BLaER1 treated with 17β-estradiol and CSF1 and Interleukin-3, amounts not matched to agents 10 nM and 100 nM (cell line): Measurements from ENCODE around the gene TPCN2.

ENCODE experiments used
- H3K27ac ChIP-seq, 11 experiments: shearing (Covaris generic); formaldehyde crosslinking; 2 replicates each; pipeline ENCODE4 v1.8.1; 2022
- H3K27me3 ChIP-seq, 11 experiments: shearing (Covaris generic); formaldehyde crosslinking; 2 replicates each; pipeline ENCODE4 v1.8.1; 2022
- H3K36me3 ChIP-seq, 11 experiments: shearing (Covaris generic); formaldehyde crosslinking; 2 replicates each; pipeline ENCODE4 v1.8.1; 2022
- H3K4me1 ChIP-seq, 10 experiments: shearing (Covaris generic); formaldehyde crosslinking; 2 replicates each; pipeline ENCODE4 v1.8.1; 2022
- H3K4me2 ChIP-seq, 11 experiments: shearing (Covaris generic); formaldehyde crosslinking; 2 replicates each; pipeline ENCODE4 v1.8.1; 2022
- H3K4me3 ChIP-seq, 10 experiments: shearing (Covaris generic); formaldehyde crosslinking; 2 replicates each; pipeline ENCODE4 v1.8.1; 2022
- H3K9ac ChIP-seq, 11 experiments: shearing (Covaris generic); formaldehyde crosslinking; 2 replicates each; pipeline ENCODE4 v1.8.1; 2022
- H3K9me3 ChIP-seq, 11 experiments: shearing (Covaris generic); formaldehyde crosslinking; replicated peaks in 1 of 11; 2 replicates each; pipeline ENCODE4 v1.8.1; 2022
- H4K20me1 ChIP-seq, 11 experiments: shearing (Covaris generic); formaldehyde crosslinking; 2 replicates each; pipeline ENCODE4 v1.8.1; 2022
- Cebpa-rat ChIP-seq, 11 experiments: shearing (Covaris generic); IDR thresholded peaks; 2 replicates each; pipeline ENCODE4 v1.8.1; 2022

The TPCN2 gene

DNA sequence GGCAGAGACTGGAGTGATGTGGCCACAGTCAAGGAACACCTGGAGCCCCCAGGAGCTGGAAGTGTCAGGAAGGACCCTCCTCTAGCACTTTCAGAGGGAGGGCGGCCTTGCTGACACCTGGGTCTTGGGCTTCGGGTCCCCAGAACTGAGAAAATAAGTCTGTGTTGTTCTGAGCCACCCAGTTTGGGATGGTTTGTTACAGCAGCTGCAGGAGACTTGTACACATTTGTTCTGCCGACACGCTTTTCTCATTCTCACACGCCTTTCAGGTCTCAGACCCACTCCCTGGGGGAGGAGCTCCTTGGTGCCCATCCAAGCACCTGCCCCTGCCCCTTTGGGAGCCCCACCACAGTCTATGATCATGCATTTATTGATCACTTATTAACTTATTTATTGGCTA lies 59.8 kb downstream of the TPCN2 start:
- no peak overlapping the region for H3K4me2 ChIP-seq
- no peak for TF ChIP-seq Cebpa-rat (IDR thresholded peaks at IDR 0.05)
- peaks cover 10 to 22% (median 18%) of the 10 kb centered on the region in 10 experiments; a peak in 18 of 20 replicates for H3K4me1 ChIP-seq
- H3K4me3 ChIP-seq = no peak overlapping the region
- peaks cover 0 to 23% (median 12%) of the 10 kb centered on the region in 11 experiments; a peak in 15 of 22 replicates for H3K9me3 ChIP-seq
- peaks cover 0 to 32% (median 8%) of the 10 kb centered on the region in 11 experiments; a peak in 10 of 22 replicates for H4K20me1 ChIP-seq
- no peaks in the 10 kb centered on the region; a peak in 1 of 22 replicates for H3K36me3 ChIP-seq
- peaks cover 4 to 25% (median 17%) of the 10 kb centered on the region in 11 experiments; a peak in 11 of 22 replicates for H3K27me3 ChIP-seq
- H3K27ac ChIP-seq = no peak overlapping the region
- H3K9ac ChIP-seq = no peak overlapping the region

DNA sequence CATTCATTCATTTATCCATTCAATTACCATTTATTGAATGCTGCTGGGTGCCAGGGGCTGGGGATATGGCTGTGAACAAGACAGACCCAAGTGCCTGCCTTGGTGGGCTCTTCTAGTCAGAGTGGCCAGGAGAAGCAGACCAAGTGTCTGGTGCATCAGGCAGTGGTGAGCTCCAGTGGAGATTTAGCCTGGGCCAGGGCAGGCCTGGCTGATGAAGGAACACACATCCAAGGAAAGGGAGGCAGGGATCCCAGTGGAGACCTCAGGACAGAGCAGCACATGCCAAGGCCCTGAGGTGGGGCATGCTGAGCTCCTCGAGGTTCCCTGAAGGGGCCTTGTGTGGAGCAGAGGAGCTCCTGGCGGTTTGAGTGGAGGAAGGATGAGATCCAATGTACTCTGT lies 60.4 kb downstream of the TPCN2 start:
- Histone ChIP-seq H3K4me1 (peaks cover 10 to 22% (median 18%) of the 10 kb centered on the region in 10 experiments; a peak in 18 of 20 replicates), H4K20me1 (peaks cover 0 to 32% (median 7%) of the 10 kb centered on the region in 11 experiments; a peak in 10 of 22 replicates), H3K9me3 (peaks cover 0 to 23% (median 12%) of the 10 kb centered on the region in 11 experiments; a peak in 15 of 22 replicates), H3K4me2 (no peak overlapping the region), H3K36me3 (no peaks in the 10 kb centered on the region; a peak in 1 of 22 replicates), H3K27ac (no peak overlapping the region), H3K9ac (no peak overlapping the region), H3K4me3 (no peak overlapping the region), H3K27me3 (peaks cover 4 to 23% (median 15%) of the 10 kb centered on the region in 11 experiments; a peak in 11 of 22 replicates)
- no peak for TF ChIP-seq Cebpa-rat (IDR thresholded peaks at IDR 0.05)

DNA sequence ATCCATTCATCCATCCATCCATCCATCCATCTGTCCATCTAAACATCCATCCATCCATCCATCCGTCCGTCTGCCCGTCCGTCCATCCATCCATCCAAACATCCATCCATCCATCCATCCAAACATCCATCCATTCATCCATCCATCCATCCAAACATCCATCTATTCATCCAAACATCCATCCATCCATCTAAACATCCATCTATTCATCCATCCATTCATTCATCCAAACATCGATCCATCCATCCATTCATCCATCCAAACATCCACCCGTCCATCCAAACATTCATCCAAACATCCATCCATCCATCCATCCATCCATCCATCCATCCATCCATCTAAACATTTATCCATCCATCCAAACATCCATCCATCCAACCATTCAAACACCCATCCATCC lies 61.7 kb downstream of the TPCN2 start:
- H3K27me3 ChIP-seq = peaks cover 0 to 9% (median 4%) of the 10 kb centered on the region in 11 experiments; a peak in 9 of 22 replicates
- peaks cover 0 to 23% (median 12%) of the 10 kb centered on the region in 11 experiments; a peak in 15 of 22 replicates for H3K9me3 ChIP-seq
- no peaks in the 10 kb centered on the region; a peak in 1 of 22 replicates for H3K36me3 ChIP-seq
- H3K4me2 ChIP-seq = no peak overlapping the region
- H3K4me1 ChIP-seq = peaks cover 10 to 18% (median 16%) of the 10 kb centered on the region in 10 experiments; a peak in 18 of 20 replicates
- H4K20me1 ChIP-seq = peaks cover 0 to 32% (median 0%) of the 10 kb centered on the region in 11 experiments; a peak in 8 of 22 replicates
- no peak for TF ChIP-seq Cebpa-rat (IDR thresholded peaks at IDR 0.05)
- H3K27ac ChIP-seq = no peak overlapping the region
- no peak overlapping the region for H3K4me3 ChIP-seq
- no peak overlapping the region for H3K9ac ChIP-seq

DNA sequence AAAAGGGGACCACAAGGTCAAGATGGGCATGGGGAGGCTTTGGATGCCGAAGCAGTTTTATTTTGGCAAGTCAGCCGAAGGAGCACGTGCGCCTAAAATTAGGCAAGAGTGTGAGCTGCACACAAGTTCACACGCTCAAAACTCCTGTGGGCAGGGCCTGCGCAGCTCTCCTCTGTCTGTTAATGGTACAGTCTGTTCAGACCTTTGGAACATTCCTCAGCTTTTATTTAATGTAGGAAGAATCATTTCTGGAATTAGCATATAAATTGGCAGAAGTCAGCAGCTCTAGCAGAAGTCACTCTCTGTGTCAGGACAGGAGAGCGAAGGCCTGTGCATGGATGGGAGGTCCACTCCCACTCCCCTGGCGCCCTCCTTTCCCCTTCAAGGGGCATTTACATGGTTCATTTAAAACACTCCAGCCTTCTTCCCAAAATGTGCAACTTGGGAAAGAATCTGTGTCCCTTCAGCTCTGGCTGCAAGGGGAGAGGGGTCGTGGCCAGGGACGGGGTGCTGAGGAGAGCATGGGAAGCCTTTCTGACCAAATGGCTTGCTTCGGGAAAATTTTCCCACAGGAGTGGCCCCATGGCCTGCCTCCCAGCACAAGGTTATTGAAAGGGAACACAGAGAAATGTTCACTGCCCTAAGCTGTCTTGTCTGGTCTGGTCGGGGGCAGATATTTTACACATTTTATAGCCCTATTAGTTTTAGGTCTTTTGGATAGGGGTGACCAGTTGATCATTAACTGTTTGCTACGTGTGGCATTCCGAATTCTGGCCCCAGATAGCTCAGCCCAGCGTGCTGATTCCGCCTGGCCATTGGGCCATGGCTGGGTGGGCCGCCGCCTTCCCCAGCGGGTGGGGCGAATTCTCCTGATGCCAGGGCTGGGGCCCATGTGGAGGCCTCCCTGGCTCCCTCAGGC lies 63.2 kb downstream of the TPCN2 start:
- H3K27me3 ChIP-seq = no peaks in the 10 kb centered on the region
- no peak overlapping the region for H3K4me2 ChIP-seq
- no peak for TF ChIP-seq Cebpa-rat (IDR thresholded peaks at IDR 0.05)
- no peak overlapping the region for H3K4me3 ChIP-seq
- H3K9me3 ChIP-seq = peaks cover 0 to 23% (median 12%) of the 10 kb centered on the region in 11 experiments; a peak in 15 of 22 replicates
- H3K36me3 ChIP-seq = no peaks in the 10 kb centered on the region; a peak in 1 of 22 replicates
- H3K9ac ChIP-seq = no peak overlapping the region
- H3K27ac ChIP-seq = no peak overlapping the region
- peaks cover 1 to 5% (median 2%) of the 10 kb centered on the region in 10 experiments; a peak in 16 of 20 replicates for H3K4me1 ChIP-seq
- peaks cover 0 to 20% (median 0%) of the 10 kb centered on the region in 11 experiments; a peak in 3 of 22 replicates for H4K20me1 ChIP-seq

DNA sequence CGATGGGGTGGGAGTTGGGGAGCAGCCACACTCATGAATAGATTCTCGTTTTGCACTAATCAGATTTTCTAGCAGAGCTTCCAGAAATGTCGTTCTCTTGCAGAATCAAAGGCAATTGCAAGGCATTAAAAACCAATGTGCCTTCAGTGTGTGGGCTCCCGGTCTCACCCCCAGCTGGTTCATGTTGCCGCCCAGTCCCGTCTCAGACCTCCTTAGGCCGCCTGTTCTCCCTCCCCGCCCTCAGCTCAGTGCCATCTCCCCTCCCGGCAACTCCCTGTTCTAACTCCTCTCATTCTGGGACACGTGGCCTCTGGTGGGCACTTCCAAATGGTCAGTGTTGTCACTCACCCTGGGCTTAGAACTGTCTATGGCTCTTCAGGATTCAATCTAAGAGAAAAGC lies 64.5 kb downstream of the TPCN2 start:
- Histone ChIP-seq H4K20me1 (peaks cover 0 to 20% (median 0%) of the 10 kb centered on the region in 11 experiments; a peak in 3 of 22 replicates), H3K36me3 (no peaks in the 10 kb centered on the region; a peak in 1 of 22 replicates), H3K4me1 (no peaks in the 10 kb centered on the region), H3K9me3 (peaks cover 0 to 10% (median 4%) of the 10 kb centered on the region in 11 experiments; a peak in 6 of 22 replicates), H3K4me3 (no peak overlapping the region), H3K4me2 (no peak overlapping the region), H3K27me3 (no peaks in the 10 kb centered on the region), H3K27ac (no peak overlapping the region), H3K9ac (no peak overlapping the region)
- TF ChIP-seq Cebpa-rat (IDR thresholded peaks at IDR 0.05) = no peak

DNA sequence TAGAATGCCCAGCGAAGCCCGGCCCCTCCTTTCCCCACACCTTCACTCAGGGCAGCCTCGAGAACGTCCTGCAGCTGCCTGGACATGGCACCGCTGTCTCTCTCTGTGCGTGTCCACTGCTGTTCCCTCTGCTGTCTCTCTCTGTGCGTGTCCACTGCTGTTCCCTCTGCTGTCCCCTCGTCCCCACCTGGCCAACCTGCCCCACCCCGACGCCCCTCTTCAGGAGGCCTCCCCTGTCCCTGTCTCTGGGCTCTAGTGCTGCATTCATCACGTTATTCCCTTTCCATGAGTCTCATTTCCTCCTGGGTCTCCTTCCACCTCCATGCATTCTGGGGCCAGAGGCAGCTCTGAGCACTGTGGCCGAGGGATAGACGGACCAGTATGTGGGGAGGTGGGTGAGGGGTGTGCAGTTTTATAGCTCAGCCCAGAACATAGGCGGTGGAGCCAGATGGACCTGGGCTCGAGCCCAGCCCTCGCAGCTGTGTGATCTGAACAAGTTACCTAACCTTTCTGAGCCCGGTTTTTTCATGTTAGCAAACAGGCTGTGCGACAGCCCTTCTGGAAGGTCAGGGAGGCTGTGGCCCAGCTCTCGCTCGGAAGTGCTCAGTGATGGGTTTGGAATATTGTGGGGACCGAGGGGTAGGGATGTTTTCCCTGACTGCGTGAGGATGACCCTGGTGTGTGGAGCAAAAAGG lies 65.1 kb downstream of the TPCN2 start:
- Histone ChIP-seq H3K9ac (no peak overlapping the region), H3K27ac (no peak overlapping the region), H3K27me3 (no peaks in the 10 kb centered on the region), H3K4me3 (no peak overlapping the region), H3K36me3 (no peaks in the 10 kb centered on the region), H3K4me2 (no peak overlapping the region), H3K9me3 (peaks cover 0 to 11% (median 5%) of the 10 kb centered on the region in 11 experiments; a peak in 11 of 22 replicates), H3K4me1 (no peaks in the 10 kb centered on the region), H4K20me1 (peaks cover 0 to 20% (median 0%) of the 10 kb centered on the region in 11 experiments; a peak in 3 of 22 replicates)
- no peak for TF ChIP-seq Cebpa-rat (IDR thresholded peaks at IDR 0.05)

GRCh38 chr11:69114362-69114761 lies 65.6 kb downstream of the TPCN2 start:
- Histone ChIP-seq H3K27me3 (no peaks in the 10 kb centered on the region), H3K9ac (no peak overlapping the region), H3K9me3 (peaks cover 0 to 17% (median 8%) of the 10 kb centered on the region in 11 experiments; a peak in 14 of 22 replicates), H3K4me1 (no peaks in the 10 kb centered on the region), H3K4me2 (no peak overlapping the region), H3K4me3 (no peak overlapping the region), H3K36me3 (peaks cover 0 to 3% (median 0%) of the 10 kb centered on the region in 11 experiments; a peak in 1 of 22 replicates), H4K20me1 (peaks cover 0 to 20% (median 0%) of the 10 kb centered on the region in 11 experiments; a peak in 3 of 22 replicates), H3K27ac (no peak overlapping the region)
- TF ChIP-seq Cebpa-rat (IDR thresholded peaks at IDR 0.05) = no peak

GRCh38 chr11:69114811-69115523 lies 66.2 kb downstream of the TPCN2 start:
- Histone ChIP-seq H3K9me3 (peaks cover 0 to 17% (median 11%) of the 10 kb centered on the region in 11 experiments; a peak in 14 of 22 replicates), H3K27me3 (no peaks in the 10 kb centered on the region), H3K4me3 (no peak overlapping the region), H3K4me1 (no peaks in the 10 kb centered on the region), H3K9ac (no peak overlapping the region), H3K27ac (no peak overlapping the region), H4K20me1 (peaks cover 0 to 20% (median 0%) of the 10 kb centered on the region in 11 experiments; a peak in 3 of 22 replicates), H3K4me2 (no peak overlapping the region), H3K36me3 (peaks cover 0 to 5% (median 0%) of the 10 kb centered on the region in 11 experiments; a peak in 1 of 22 replicates)
- no peak for TF ChIP-seq Cebpa-rat (IDR thresholded peaks at IDR 0.05)
